OCI-LY3 (cell line): Measurements from ENCODE around the gene NR2F1.

Source experiments
- EZH2phosphoT487 ChIP-seq: fragments of 200-600 bp; shearing (Covaris generic); IDR thresholded peaks from 2 replicates; pipeline ENCODE4 v1.6.1; 2018; ENCODE audit warnings: antibody characterized with exemption, mixed run types, low read depth
- TF ChIP-seq, protein P1 (sequence below): fragments of 200-600, 300-600 bp; sonication (generic); IDR thresholded peaks from 2 replicates; pipeline ENCODE4 v1.5.1; 2014; ENCODE audit warnings: antibody characterized with exemption, low read length, low read depth

DNA sequence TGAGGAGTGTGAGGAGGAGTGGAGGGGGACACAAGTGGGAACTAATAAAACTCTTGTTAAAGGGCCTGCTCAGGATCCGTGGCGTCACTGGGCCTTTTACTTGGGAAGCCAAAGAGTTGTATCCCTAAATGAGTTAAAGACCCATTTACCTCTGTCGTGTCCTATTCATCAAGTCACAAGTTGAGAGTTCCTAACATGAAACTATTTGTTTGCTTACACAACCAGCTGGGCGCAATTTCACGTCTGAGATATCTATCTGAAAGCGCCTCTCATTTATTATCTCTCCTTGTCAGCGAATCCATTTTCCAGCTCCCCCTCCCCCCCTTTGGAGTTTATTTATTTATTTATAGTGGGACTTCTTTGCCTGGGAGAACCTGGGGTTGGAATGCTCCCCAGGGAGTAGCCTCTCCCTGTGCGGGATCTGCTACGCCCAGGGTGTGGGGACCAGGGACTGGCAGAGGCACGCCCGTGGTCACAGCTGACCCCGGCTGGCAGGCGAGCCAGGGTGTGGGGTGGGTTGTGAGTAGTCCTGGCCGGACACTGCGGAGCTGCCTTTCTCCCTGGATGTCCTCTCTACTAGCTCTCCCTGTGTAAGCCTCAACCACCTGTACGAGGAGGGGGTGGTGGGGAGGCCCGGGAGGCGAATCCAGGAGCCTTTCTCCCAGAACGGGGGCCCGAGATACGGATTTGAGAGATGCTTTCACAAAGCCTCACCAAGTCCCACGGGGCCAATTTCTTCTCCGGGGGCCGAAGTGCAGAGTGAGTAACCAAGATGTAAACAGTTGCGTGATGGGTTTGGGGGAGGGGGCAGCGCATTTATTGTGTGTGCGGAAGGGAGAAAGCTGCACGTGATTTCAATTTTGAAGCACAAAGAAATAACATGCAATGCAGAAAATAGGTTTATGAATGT lies 15.3 kb downstream of the NR2F1 start:
- TF ChIP-seq, protein P1, sequence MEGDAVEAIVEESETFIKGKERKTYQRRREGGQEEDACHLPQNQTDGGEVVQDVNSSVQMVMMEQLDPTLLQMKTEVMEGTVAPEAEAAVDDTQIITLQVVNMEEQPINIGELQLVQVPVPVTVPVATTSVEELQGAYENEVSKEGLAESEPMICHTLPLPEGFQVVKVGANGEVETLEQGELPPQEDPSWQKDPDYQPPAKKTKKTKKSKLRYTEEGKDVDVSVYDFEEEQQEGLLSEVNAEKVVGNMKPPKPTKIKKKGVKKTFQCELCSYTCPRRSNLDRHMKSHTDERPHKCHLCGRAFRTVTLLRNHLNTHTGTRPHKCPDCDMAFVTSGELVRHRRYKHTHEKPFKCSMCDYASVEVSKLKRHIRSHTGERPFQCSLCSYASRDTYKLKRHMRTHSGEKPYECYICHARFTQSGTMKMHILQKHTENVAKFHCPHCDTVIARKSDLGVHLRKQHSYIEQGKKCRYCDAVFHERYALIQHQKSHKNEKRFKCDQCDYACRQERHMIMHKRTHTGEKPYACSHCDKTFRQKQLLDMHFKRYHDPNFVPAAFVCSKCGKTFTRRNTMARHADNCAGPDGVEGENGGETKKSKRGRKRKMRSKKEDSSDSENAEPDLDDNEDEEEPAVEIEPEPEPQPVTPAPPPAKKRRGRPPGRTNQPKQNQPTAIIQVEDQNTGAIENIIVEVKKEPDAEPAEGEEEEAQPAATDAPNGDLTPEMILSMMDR: no peak
- no peak for TF ChIP-seq EZH2phosphoT487
